Fibroblast of lung (primary cell): ENCODE data around the gene PACC1.
"Not testable (repeated sequence)": the region's sequence is repeated elsewhere in the genome, so short reads cannot be mapped to it uniquely, and the experiment has no call there.

Source experiments
- EZH2 ChIP-seq: IDR thresholded peaks from 2 replicates; pipeline ENCODE4 v1.5.1; 2012; ENCODE audit warnings: low read length, control low read depth, mild to moderate bottlenecking; ENCODE audit errors: missing control alignments
- TF ChIP-seq, protein P1 (sequence below), 2 donors: IDR thresholded peaks in 1 of 2; conservative IDR thresholded peaks in 1 of 2; 1 replicate in 1 of 2; 2 replicates in 1 of 2; pipeline ENCODE4 v1.5.1; 2011 to 2012; ENCODE audit warnings: low read length in 2 of 2, control low read depth in 1 of 2, inconsistent platforms in 1 of 2, low read depth in 1 of 2, mild to moderate bottlenecking in 1 of 2

DNA sequence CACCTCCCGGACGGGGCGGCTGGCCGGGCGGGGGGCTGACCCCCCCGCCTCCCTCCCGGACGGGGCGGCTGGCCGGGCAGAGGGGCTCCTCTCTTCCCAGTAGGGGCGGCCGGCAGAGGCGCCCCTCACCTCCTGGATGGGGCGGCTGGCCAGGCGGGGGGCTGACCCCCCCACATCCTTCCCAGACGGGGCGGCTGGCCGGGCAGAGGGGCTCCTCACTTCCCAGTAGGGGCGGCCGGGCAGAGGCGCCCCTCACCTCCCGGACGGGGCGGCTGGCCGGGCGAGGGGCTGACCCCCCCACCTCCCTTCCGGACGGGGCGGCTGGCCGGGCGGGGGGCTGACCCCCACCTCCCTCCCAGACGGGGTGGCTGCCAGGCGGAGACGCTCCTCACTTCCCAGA, 93.7 kb downstream of the PACC1 start:
- TF ChIP-seq, protein P1, sequence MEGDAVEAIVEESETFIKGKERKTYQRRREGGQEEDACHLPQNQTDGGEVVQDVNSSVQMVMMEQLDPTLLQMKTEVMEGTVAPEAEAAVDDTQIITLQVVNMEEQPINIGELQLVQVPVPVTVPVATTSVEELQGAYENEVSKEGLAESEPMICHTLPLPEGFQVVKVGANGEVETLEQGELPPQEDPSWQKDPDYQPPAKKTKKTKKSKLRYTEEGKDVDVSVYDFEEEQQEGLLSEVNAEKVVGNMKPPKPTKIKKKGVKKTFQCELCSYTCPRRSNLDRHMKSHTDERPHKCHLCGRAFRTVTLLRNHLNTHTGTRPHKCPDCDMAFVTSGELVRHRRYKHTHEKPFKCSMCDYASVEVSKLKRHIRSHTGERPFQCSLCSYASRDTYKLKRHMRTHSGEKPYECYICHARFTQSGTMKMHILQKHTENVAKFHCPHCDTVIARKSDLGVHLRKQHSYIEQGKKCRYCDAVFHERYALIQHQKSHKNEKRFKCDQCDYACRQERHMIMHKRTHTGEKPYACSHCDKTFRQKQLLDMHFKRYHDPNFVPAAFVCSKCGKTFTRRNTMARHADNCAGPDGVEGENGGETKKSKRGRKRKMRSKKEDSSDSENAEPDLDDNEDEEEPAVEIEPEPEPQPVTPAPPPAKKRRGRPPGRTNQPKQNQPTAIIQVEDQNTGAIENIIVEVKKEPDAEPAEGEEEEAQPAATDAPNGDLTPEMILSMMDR (conservative IDR thresholded peaks at IDR 0.05 in 1 of 2, IDR thresholded peaks at IDR 0.05 in 1 of 2; ENCODE audit: low read depth in 1 of 2, low read length in 2 of 2): not testable (repeated sequence)
- not testable (repeated sequence) for TF ChIP-seq EZH2
